Nephron progenitor cell (in vitro differentiated cells): ENCODE data around the gene GMEB1.
A peak's percentile ranks its signal among the peaks of the same experiment; 100 is the strongest.
"Not testable (repeated sequence)": the region's sequence is repeated elsewhere in the genome, so short reads cannot be mapped to it uniquely, and the experiment has no call there.

ENCODE experiments used
- DNase-seq: peaks from one replicate; pipeline ENCODE4 v3.0.0; 2021
- H3K27ac Mint-ChIP-seq: 2 replicates; pipeline ENCODE4 v1.8.0; 2021; ENCODE audit warnings: mild to moderate bottlenecking, moderate library complexity, mixed read lengths
- H3K27me3 Mint-ChIP-seq: 2 replicates; pipeline ENCODE4 v1.8.0; 2021; ENCODE audit warnings: mild to moderate bottlenecking, low read depth, mixed read lengths; ENCODE audit not compliant: poor library complexity
- H3K36me3 Mint-ChIP-seq: 2 replicates; pipeline ENCODE4 v1.8.0; 2021; ENCODE audit warnings: low read depth, mixed read lengths
- H3K4me1 Mint-ChIP-seq: 2 replicates; pipeline ENCODE4 v1.8.0; 2021; ENCODE audit warnings: mixed read lengths
- H3K4me3 Mint-ChIP-seq: 2 replicates; pipeline ENCODE4 v1.8.0; 2021; ENCODE audit warnings: mild to moderate bottlenecking, moderate library complexity, mixed read lengths
- H3K9me3 Mint-ChIP-seq: 2 replicates; pipeline ENCODE4 v1.8.0; 2021; ENCODE audit warnings: mild to moderate bottlenecking, moderate library complexity, mixed read lengths
- TF ChIP-seq, protein P1 (sequence below): fragments of 200-600 bp; sonication (generic); IDR thresholded peaks from 2 replicates; pipeline ENCODE4 v1.5.0; 2021; ENCODE audit warnings: antibody characterized with exemption

The GMEB1 gene

DNA sequence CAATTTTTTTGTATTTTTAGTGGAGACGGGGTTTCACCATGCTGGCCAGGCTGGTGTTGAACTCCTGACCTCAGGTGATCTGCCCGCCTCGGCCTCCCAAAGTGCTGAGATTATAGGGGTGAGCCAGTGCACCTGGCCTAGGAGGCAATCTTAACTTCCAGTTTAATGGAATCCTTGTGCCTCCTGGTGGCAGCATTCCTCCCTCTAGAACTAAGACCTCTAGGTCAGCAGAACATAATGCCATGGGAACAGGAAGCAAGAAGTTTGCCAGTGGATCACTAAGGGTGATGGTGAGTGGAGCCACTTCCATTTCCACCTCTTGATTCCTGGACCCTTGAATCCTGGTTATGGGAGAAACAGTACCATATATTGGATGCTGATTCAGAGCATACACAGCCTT is 14.7 kb upstream of the GMEB1 start:
- not testable (repeated sequence) for H3K4me1 Mint-ChIP-seq, H3K27me3 Mint-ChIP-seq, H3K36me3 Mint-ChIP-seq, H3K4me3 Mint-ChIP-seq, DNase-seq, H3K9me3 Mint-ChIP-seq, H3K27ac Mint-ChIP-seq
- TF ChIP-seq, protein P1, sequence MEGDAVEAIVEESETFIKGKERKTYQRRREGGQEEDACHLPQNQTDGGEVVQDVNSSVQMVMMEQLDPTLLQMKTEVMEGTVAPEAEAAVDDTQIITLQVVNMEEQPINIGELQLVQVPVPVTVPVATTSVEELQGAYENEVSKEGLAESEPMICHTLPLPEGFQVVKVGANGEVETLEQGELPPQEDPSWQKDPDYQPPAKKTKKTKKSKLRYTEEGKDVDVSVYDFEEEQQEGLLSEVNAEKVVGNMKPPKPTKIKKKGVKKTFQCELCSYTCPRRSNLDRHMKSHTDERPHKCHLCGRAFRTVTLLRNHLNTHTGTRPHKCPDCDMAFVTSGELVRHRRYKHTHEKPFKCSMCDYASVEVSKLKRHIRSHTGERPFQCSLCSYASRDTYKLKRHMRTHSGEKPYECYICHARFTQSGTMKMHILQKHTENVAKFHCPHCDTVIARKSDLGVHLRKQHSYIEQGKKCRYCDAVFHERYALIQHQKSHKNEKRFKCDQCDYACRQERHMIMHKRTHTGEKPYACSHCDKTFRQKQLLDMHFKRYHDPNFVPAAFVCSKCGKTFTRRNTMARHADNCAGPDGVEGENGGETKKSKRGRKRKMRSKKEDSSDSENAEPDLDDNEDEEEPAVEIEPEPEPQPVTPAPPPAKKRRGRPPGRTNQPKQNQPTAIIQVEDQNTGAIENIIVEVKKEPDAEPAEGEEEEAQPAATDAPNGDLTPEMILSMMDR: peak; percentile 19

DNA sequence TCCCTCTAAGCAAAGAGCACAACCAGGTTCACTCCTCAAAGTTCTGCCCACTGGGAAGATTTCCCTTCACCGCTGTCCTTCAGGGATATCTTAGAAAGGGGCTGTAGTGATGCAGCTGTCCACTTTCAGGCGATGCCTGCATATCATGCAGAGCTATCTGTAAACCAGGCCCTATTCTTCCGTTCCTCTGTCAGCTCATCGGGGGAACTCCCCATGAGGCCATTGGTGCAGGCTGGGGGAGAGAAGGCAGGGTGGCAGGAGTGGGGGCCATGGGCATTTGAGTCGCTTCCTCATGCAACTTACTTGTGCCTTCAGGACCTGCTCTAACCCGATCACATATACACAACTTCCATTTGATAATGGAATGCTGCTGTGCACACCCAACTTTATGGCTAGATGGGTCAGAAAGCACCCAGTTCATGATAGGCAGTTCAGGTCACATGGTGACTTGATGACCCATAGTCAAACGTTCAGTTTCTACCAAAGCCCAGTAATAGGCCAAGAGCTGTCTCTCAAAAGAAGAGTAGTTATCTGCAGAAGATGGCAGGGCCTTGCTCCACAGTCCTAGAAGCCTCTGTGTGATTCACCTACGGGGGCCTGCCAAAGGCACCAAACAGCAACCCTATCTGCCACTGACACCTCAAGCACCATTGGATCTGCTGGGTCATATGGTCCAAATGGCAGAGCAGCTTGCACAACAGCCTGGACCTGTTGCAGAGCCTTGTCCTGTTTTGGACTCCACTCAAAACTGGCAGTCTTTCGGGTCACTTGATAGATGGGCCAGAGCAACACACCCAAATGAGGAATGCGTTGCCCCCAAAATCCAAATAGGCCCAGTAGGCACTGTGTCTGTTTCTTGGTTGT is 12.9 kb upstream of the GMEB1 start:
- H3K9me3 Mint-ChIP-seq, DNase-seq, H3K4me3 Mint-ChIP-seq, H3K36me3 Mint-ChIP-seq, H3K4me1 Mint-ChIP-seq, H3K27ac Mint-ChIP-seq, H3K27me3 Mint-ChIP-seq: not testable (repeated sequence)

- TF ChIP-seq, protein P1: no peak
- Mint-ChIP-seq H3K27ac (no peak overlapping the region), H3K9me3 (no peaks in the 10 kb centered on the region), H3K36me3 (no peaks in the 10 kb centered on the region), H3K4me1 (peaks cover 4% of the 10 kb centered on the region), H3K4me3 (no peak overlapping the region), H3K27me3 (peaks cover 3% of the 10 kb centered on the region)
- DNase-seq: no peak
These were observed 12.2 kb upstream of the GMEB1 start for GRCh38 chr1:28656335-28656734.

- no peak for DNase-seq
- no peak overlapping the region for H3K4me3 Mint-ChIP-seq
- no peaks in the 10 kb centered on the region for H3K36me3 Mint-ChIP-seq
- H3K27ac Mint-ChIP-seq: peak overlapping the region; percentile 66
- H3K4me1 Mint-ChIP-seq: peaks cover 31% of the 10 kb centered on the region
- TF ChIP-seq, protein P1: no peak
- H3K27me3 Mint-ChIP-seq: peaks cover 9% of the 10 kb centered on the region
- no peaks in the 10 kb centered on the region for H3K9me3 Mint-ChIP-seq
These were observed 4.6 kb upstream of the GMEB1 start for GRCh38 chr1:28663871-28664470.

- DNase-seq: no peak
- no peaks in the 10 kb centered on the region for H3K9me3 Mint-ChIP-seq
- peaks cover 9% of the 10 kb centered on the region for H3K27me3 Mint-ChIP-seq
- peaks cover 42% of the 10 kb centered on the region for H3K4me1 Mint-ChIP-seq
- H3K4me3 Mint-ChIP-seq: no peak overlapping the region
- H3K36me3 Mint-ChIP-seq: no peaks in the 10 kb centered on the region
- TF ChIP-seq, protein P1: no peak
- no peak overlapping the region for H3K27ac Mint-ChIP-seq
These were observed 1.8 kb upstream of the GMEB1 start for GRCh38 chr1:28666806-28667205.

GRCh38 chr1:28668956-28669723 is 556 bp downstream of the GMEB1 start:
- DNase-seq: peak; percentile 56
- TF ChIP-seq, protein P1: no peak
- no peaks in the 10 kb centered on the region for H3K9me3 Mint-ChIP-seq
- H3K27me3 Mint-ChIP-seq: peaks cover 9% of the 10 kb centered on the region
- peaks cover 5% of the 10 kb centered on the region for H3K36me3 Mint-ChIP-seq
- peak overlapping the region; percentile 92 for H3K4me3 Mint-ChIP-seq
- H3K4me1 Mint-ChIP-seq: peaks cover 34% of the 10 kb centered on the region
- peak overlapping the region; percentile 88 for H3K27ac Mint-ChIP-seq
